Activated CD4-positive, CD25-positive, alpha-beta regulatory T cell (primary cell): ENCODE results near the gene ARHGDIA.

Experiments
- DNase-seq, 4 experiments: peaks; one replicate each; lab custom pipeline; 2025; lab: John Stamatoyannopoulos, UW

The ARHGDIA gene

DNA sequence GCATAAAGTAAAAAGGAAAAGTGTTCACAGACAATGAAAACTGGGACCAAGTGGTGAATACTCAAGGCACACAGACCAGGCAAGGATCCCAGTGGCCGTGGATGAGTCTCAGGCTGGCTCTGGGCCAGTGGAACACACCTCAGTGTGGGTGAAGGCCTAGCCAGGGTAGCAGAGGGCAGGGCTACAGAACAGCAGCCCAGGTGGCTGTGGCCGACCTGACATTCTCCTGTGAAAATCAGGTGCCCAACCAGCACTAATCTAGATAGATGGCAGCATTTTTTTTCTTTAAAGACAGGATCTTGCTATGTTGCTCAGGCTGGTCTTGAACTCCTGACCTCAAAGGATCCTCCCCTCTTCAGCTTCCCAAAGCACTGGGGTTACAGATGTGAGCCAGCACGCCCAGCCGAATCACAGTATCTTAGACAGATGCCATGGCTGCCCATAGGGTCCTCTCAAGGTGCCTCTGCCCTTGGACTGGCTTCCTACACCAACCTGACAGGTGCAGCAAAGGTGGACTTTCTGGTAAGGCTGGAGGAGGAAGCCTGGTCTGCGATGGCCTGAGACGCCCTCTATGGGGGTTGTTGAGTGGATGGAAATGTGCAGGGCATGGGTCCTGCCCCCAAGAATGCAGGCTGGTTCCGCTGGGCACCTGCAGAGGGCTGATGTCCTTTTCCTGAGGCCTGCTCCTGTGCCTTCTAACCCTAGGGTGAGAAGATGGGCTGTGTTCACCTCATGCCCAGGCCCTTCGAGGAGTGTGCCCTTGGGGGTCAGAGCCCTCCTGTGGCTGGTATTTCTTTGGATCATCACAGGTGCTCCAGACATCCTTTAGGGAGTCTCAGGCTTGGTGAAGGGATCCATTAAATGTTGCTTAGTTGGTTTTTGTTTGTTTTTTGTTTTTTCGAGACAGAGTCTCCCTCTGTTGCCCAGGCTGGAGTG lies 7.0 kb downstream of the ARHGDIA start:
- no peak for DNase-seq

DNA sequence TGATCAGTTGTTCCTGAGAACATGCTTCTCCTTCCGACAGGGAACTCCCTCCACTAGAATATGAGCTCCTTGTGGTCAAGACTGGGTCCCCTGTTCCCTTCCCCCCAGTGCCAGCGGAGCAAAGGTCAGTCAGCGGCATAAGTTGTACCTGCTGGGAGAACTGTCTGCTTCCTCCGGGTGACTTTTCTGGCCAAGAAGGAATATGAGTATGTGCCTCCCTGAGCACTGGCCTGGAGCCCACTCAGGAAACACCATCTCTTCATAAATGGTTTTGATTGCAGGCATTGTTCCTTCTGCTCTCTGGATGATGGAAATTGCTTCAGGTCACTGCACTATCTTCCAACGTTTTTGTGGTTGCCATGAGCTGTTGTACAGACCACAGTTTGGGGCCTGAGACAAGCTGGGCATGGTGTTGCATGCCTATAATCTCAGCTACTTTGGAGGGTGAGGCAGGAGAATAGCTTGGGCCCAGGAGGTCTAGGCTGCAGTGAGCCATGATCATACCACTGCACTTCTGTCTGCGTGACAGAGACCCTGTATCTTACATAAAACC lies 7.9 kb downstream of the ARHGDIA start:
- DNase-seq, result no peak

DNA sequence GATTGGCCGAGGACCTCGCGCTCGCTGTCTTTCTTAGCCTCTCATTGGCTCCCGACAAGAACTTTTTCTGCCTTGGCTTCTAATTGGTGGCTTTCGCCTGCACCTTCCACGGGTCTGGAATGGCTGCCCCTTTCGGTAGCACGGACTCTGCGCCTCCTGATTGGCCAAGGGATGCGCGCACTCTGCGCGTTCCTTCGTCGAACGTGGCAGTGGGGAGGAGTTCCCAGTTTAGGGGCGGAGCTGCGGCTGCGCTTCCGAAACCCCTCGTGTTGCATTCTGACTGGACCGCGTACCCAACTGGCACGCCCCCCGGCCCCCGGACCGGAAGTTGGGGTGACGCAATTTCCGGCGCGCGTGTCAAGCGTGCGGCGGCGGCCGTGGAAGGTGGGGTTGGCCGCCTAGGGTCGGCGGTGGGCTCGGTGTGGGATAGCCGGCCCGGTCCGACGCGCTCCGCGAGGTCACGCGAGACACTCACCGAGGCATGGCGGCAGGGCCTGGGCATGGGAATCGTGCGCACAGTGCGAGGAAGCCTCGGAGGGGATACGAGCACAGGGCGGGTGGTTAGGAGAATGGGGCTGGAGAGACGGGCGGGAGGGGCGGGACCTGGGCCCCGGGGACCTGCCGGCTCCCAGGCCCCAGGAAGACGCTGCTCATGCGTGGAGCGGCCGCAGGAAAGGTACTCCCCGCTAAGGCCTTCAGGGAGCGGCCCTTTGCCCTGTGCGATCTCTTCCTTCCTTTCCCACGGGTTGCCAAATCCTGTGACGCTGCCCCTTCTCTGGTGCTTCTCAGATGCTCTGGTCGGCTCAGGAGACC lies 10.2 kb downstream of the ARHGDIA start:
- DNase-seq, result peak; percentile 98 to 100 (median 100)

DNA sequence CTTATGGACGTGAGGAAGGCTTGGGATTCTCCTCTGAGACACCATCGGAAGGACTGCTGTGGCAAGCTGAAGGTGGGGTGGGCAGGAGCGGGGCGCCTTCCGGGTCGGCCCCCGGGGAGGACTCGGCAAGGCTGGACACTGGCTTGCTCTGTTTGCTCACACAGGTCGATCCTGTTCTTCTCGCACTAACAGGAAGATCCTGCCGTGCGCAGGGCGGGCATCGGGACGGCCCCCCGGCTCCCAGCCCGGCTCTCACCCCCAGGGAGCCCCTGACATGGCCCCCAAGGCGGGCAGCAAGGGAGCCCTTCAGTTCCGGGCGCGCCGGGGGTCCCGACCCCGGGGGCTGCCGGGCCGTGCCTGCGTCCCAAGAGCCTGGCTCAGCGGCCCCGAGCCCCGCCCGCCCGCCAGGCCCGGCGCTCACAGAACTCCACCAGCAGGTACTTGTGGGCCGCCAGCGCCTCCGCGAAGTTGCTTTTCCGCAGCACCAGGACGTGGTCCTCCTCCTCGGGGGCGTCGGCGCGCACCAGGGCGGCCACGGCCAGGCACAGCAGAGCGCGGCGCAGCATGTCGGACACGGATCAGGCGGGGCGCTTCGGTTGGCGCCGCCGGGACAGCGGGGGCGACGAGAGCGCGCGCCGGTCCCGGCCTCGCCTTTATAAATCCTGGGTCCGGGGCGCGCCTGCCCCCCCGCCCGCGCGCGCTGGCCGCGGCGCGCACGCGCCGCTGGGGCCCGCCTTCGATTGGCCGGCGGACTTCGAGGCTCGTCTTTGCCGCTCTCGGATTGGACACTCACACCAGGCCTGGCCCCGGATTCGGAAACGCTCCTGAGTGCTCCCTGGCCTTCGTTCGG lies 11.0 kb downstream of the ARHGDIA start, which contains the start of gene P4HB:
Gene P4HB, minus strand, starts transcription at position 630 of the 850 bp plus-strand sequence. Its CDS starts 64 bp downstream, at position 566.
- peak in 1 of 4 experiments; percentile 100 for DNase-seq

- no peak for DNase-seq
Measured at GRCh38 chr17:81858967-81859905, 11.9 kb downstream of the ARHGDIA start.

- no peak for DNase-seq
Measured at GRCh38 chr17:81858170-81858966, 12.8 kb downstream of the ARHGDIA start.

DNA sequence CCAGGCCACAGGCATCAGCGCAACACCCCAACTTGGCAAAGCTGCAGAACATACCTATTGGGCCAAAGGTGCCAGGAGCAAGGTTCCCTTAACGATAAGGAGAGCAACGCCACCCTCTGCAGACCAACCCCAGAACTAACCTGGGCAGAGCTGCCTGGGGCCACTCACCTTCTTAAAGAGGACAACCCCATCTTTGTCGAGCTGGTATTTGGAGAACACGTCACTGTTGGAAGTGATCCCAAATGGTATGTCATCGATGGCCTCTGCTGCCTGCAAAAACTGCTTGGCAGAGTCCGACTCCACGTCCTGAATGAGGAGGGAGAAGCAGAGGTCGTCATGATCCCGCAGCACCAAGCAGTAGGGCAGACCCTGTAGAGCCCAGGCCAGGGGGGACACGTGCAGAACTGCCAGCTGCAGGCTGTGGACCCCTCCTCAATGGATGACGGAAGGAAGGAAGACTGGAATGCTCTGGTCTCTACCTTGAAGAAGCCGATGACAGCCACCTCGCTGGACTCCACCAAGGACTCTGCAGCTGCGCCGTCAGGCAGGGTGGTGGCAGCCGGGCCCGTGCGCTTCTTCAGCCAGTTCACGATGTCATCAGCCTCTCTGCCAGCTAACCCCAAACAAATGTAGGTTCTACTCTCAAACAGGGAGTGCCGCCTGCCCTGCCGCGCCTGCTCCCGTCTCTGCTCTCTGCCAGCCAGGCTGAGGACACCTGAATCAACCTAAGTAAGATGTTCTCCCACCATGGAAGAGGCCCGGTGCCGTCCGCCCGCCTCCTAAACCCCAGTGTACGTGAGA lies 16.0 kb downstream of the ARHGDIA start:
- DNase-seq, result no peak

GRCh38 chr17:81852237-81852636 lies 18.9 kb downstream of the ARHGDIA start:
- no peak for DNase-seq

- DNase-seq, result no peak
Measured at GRCh38 chr17:81851423-81851822, 19.7 kb downstream of the ARHGDIA start.

DNA sequence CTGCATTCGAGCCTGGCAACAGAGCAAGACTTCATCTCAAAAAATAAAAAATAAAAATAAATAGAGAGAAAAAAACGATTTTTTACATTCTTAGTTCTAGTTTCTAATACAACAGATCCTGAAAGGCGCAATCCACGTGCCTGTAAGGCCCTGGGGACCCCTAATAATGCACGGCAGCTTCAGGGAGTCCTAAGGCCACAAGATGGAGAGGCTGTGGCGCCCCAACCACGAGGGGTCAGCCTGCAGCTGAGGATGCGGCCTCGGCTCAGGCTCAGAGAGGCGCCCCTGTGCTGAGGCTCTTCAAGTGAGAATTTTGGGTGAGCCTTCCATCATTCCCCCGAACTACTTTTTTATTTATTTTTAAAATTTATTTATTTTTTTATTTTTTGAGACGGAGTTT lies 21.7 kb downstream of the ARHGDIA start:
- DNase-seq, result no peak

DNA sequence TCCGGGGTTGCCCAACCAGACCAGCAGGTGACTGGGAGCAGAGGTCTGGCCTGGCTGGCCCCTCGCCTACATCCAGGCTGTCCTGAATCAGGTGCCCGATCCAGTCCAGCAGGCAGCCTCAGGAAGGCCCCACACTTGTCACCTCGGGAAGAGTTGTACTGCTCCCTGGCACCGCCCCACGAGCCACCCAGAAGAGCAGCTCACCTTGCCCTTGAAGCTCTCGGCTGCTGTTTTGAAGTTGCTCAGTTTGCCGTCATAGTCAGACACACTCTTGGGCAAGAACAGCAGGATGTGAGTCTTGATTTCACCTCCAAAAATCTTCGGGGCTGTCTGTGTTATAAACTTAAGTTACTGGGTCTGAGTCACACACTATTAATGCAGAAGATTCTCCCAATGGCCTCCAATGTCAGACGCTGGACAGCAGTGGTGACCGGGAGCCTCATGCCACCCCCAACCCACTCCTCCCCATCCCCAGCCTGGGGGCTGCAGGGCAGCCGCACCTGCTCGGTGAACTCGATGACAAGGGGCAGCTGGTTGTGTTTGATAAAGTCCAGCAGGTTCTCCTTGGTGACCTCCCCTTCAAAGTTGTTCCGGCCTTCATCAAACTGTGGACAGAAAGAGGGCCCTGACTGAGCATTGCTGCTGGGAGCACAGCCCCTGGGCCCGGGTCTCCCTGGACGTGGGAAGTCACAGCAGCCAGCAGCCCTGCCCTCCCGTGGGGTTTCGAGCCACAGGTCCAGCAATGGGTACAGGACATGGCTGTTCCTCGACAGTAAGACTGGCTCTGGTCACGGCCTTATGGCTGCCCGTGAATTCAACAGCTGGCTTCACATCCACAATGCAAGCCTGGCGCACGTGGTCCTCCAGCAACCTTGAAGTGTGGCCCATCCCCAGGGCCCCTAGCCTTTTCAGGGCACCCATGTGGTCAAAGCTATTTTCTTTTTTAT lies 24.1 kb downstream of the ARHGDIA start:
- no peak for DNase-seq

- DNase-seq, result no peak
Measured at GRCh38 chr17:81845881-81846742, 25.0 kb downstream of the ARHGDIA start.

DNA sequence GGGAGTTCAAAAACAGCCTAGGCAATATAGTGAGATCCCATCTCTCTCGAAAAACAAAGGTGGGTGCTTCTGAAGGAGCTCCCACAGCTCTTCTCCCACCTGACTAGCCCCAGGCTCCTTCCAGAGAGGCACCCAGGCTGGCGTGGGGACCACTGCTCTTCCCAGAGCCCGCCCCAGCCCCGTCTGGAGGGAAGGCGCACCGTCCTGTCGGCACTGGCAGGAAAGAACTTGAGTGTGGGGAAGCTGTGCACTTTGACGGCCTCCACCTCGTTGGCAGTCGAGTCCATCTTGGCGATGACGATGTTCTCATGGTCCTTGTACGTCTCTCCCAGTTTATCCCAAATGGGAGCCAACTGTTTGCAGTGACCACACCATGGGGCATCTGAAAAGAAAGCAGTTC lies 25.8 kb downstream of the ARHGDIA start:
- no peak for DNase-seq

DNA sequence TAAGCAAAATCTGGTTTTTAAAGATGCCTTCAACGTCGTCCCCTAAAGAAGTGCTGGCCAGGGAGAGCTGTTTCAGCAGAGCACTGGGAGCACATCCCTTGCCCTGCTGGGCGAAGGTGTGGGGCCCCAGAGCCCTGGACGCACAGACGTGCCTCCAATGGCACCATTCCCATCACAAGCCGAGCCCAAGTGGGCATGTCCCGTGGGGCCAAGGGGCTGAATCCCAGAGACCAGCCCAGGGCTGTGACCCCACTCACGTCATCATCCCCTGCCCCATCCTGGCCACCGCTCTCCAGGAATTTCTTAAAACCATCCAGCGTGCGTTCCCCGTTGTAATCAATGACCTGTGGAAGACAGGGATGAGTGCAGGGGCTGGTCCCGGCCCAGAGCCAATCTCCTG lies 26.2 kb downstream of the ARHGDIA start:
- DNase-seq, result no peak

DNA sequence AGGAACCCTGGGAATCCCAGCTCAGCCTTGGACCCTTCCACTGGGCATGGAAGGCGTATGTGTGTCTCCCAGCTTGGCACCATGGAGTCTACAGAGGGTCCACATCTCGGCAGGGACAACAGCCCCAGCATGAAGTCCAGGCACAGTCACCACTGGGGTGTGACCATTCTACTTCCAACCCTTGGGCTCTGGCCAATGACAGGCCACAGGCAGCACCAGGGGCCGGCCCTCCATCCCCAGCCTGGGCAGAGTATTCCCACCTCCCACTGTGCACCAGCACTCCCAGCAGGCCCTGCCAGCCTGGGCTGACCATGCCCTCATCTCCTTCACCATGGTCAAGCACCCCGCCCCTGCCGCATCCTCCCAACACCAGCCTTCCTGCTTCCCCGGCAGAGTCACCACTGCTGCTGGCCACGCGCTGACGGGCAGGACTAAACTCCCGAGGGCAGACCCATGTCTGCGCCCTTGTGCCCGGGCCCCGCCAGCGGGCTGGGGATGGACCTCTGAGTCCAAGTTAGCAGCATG lies 26.7 kb downstream of the ARHGDIA start:
- DNase-seq, result no peak

GRCh38 chr17:81843713-81844326 lies 27.3 kb downstream of the ARHGDIA start:
- DNase-seq, result no peak
